Stimulated activated CD4-positive, alpha-beta T cell treated with anti-CD3 and anti-CD28 coated beads, Interleukin-4, amount 100 ng/mL, for 48 hours (primary cell): ENCODE measurements around the gene BGLAP.

Experiments used
- DNase-seq, 2 donors: peaks; one replicate each; pipeline ENCODE4 v3.0.0-alpha.2; 2020; ENCODE audit warnings: low read depth in 2 of 2

Gene BGLAP

GRCh38 chr1:156291226-156292061 is 49.5 kb downstream of the BGLAP start:
- DNase-seq, result no peak
